Measurements from ENCODE around the gene SCG3.

Gene SCG3

GRCh38 chr15:51680321-51680720 lies 982 bp upstream of the SCG3 start:
- no peak for DNase-seq

- no peak for DNase-seq
These were observed 6.3 kb downstream of the SCG3 start for GRCh38 chr15:51687565-51687964.

- peak; percentile 21 for DNase-seq
These were observed 7.6 kb downstream of the SCG3 start for GRCh38 chr15:51688863-51689262.

GRCh38 chr15:51692154-51692553 lies 10.9 kb downstream of the SCG3 start:
- DNase-seq: no peak

GRCh38 chr15:51696566-51696965 lies 15.3 kb downstream of the SCG3 start:
- DNase-seq: no peak

GRCh38 chr15:51697163-51697562 lies 15.9 kb downstream of the SCG3 start:
- DNase-seq: no peak

- DNase-seq: no peak
These were observed 18.1 kb downstream of the SCG3 start for GRCh38 chr15:51699373-51699772.

- no peak for DNase-seq
These were observed 21.4 kb downstream of the SCG3 start for GRCh38 chr15:51702710-51703109.

- DNase-seq: no peak
These were observed 25.0 kb downstream of the SCG3 start for GRCh38 chr15:51706291-51706690.

- DNase-seq: no peak
These were observed 25.8 kb downstream of the SCG3 start for GRCh38 chr15:51706926-51707608.

- no peak for DNase-seq
These were observed 26.7 kb downstream of the SCG3 start for GRCh38 chr15:51708013-51708412.

- no peak for DNase-seq
These were observed 27.7 kb downstream of the SCG3 start for GRCh38 chr15:51709031-51709430.

GRCh38 chr15:51714162-51714561 lies 32.9 kb downstream of the SCG3 start:
- DNase-seq: no peak

GRCh38 chr15:51714911-51715310 lies 33.6 kb downstream of the SCG3 start:
- no peak for DNase-seq

GRCh38 chr15:51718219-51718618 lies 36.9 kb downstream of the SCG3 start:
- DNase-seq: no peak

- DNase-seq: no peak
These were observed 37.4 kb downstream of the SCG3 start for GRCh38 chr15:51718746-51719145.

GRCh38 chr15:51720201-51720995 lies 39.1 kb downstream of the SCG3 start:
- DNase-seq: no peak

- DNase-seq: no peak
These were observed 40.1 kb downstream of the SCG3 start for GRCh38 chr15:51721199-51721960.

GRCh38 chr15:51724199-51724598 lies 42.9 kb downstream of the SCG3 start:
- no peak for DNase-seq

GRCh38 chr15:51724673-51725072 lies 43.4 kb downstream of the SCG3 start:
- DNase-seq: no peak

GRCh38 chr15:51726302-51727073 lies 45.2 kb downstream of the SCG3 start:
- DNase-seq: peak; percentile 70

GRCh38 chr15:51727141-51727897 lies 46.0 kb downstream of the SCG3 start:
- peak; percentile 53 for DNase-seq

Measured in CD4-positive, alpha-beta T cell treated with Interleukin-17A for 4 hours (primary cell).